GM12878 (cell line): Measurements from ENCODE around the gene THRA. TPM values are rescaled to one million over a fixed set of nuclear protein-coding genes. Genes with fewer than 3 reads are reported as not detected.

Source experiments
- ATAC-seq: fragments of 200-7000 bp; cut with Tn5 transposase; 3 replicates; pipeline ENCODE4 v1.9.1; 2020; ENCODE audit warnings: mild to moderate bottlenecking, moderate library complexity
- BruUV-seq: library from RNA; stranded (reverse); fragments of 400-500 nt; replicated peaks from 2 replicates; lab custom pipeline; 2021; lab: Mats Ljungman, UMichigan
- CTCF ChIA-PET: fragments of 300-600 bp; sonication (Branson Sonifier 250); formaldehyde crosslinking; extraction: SDS; loops from one replicate; lab custom pipeline; 2021; ENCODE audit warnings: inconsistent platforms; lab: Yijun Ruan, JAX
- POLR2A ChIA-PET: fragments of 350-600 bp; formaldehyde crosslinking; extraction: SDS; loops from one replicate; lab custom pipeline; 2021; ENCODE audit warnings: inconsistent platforms; lab: Charles Lee
- RAD21 ChIA-PET: fragments of 300-600 bp; sonication (Branson Sonifier 250); formaldehyde crosslinking; loops from one replicate; lab custom pipeline; 2023; ENCODE audit warnings: antibody characterized with exemption; ENCODE audit not compliant: unreplicated experiment; lab: Charles Lee
- SMC1A ChIA-PET: fragments of 300-600 bp; sonication (Branson Sonifier 250); formaldehyde crosslinking; loops from one replicate; lab custom pipeline; 2023; ENCODE audit not compliant: unreplicated experiment, uncharacterized antibody; lab: Charles Lee
- DNase-seq: peaks from one replicate; pipeline ENCODE4 v3.0.0-alpha.2; 2011; ENCODE audit warnings: low read depth, low spot score
- FAIRE-seq: peaks from 3 replicates; lab custom pipeline; 2011; peaks lifted over from hg19 to GRCh38; lab: Jason Lieb, UNC
- H2AFZ ChIP-seq: 2 replicates; pipeline ENCODE4 v1.6.0; 2011; ENCODE audit warnings: low read depth, low read length, control low read depth; ENCODE audit not compliant: control insufficient read depth
- H3K27ac ChIP-seq: 2 replicates; pipeline ENCODE4 v1.5.1; 2011; ENCODE audit warnings: control low read depth; ENCODE audit not compliant: control insufficient read depth, insufficient read depth
- H3K27me3 ChIP-seq, 2 experiments: replicated peaks in 1 of 2; 2 replicates each; pipeline versions ENCODE4 v1.6.0 to v1.6.1; 2011; ENCODE audit warnings: low read length in 1 of 2; ENCODE audit not compliant: control insufficient read depth in 2 of 2, insufficient read depth in 2 of 2
- H3K36me3 ChIP-seq, 2 experiments: 2 replicates each; pipeline ENCODE4 v1.5.1; 2011; ENCODE audit warnings: low read length in 1 of 2; ENCODE audit not compliant: control insufficient read depth in 2 of 2, insufficient read depth in 2 of 2
- H3K4me1 ChIP-seq: 2 replicates; pipeline ENCODE4 v1.6.1; 2011; ENCODE audit warnings: mild to moderate bottlenecking, low read length, moderate library complexity, mixed read lengths; ENCODE audit not compliant: control insufficient read depth, insufficient read depth
- H3K4me2 ChIP-seq: 2 replicates; pipeline ENCODE4 v1.6.0; 2011; ENCODE audit warnings: control low read depth; ENCODE audit not compliant: control insufficient read depth, insufficient read depth
- H3K4me3 ChIP-seq: fragments of 200-600 bp; sonication (generic); 2 replicates; pipeline ENCODE4 v1.5.1; 2016
- H3K79me2 ChIP-seq: 2 replicates; pipeline ENCODE4 v1.6.0; 2011; ENCODE audit warnings: low read length; ENCODE audit not compliant: control insufficient read depth, insufficient read depth
- H3K9ac ChIP-seq: 2 replicates; pipeline ENCODE4 v1.8.0; 2011; ENCODE audit warnings: low read length, control low read depth, mixed read lengths; ENCODE audit not compliant: control insufficient read depth, insufficient read depth
- H3K9me3 ChIP-seq: replicated peaks from 3 replicates; pipeline ENCODE4 v1.5.1; 2011; ENCODE audit warnings: mild to moderate bottlenecking, low read length; ENCODE audit not compliant: control insufficient read depth, insufficient read depth
- H4K20me1 ChIP-seq: 2 replicates; pipeline ENCODE4 v1.6.0; 2011; ENCODE audit not compliant: control insufficient read depth, insufficient read depth
- CHD1 ChIP-seq: IDR thresholded peaks from 2 replicates; pipeline ENCODE4 v1.6.1; 2012; ENCODE audit warnings: low read depth, low read length, improper control_type of control experiment
- HDGF ChIP-seq: fragments of 450-650 bp; IDR thresholded peaks from 2 replicates; pipeline ENCODE4 v1.6.1; 2016; ENCODE audit warnings: antibody characterized with exemption
- NFYB ChIP-seq: IDR thresholded peaks from 2 replicates; pipeline ENCODE4 v1.6.1; 2011; ENCODE audit warnings: low read depth, mild to moderate bottlenecking, low read length, improper control_type of control experiment, moderate library complexity; ENCODE audit not compliant: insufficient read depth
- WGBS: methylation state at CpG from one replicate; pipeline ENCODE4 v1.1.6; 2016; ENCODE audit warnings: low lambda C conversion rate; ENCODE audit not compliant: insufficient replicate concordance, insufficient coverage; ENCODE audit errors: missing lambda C conversion rate; 5-methylcytosine and 5-hydroxymethylcytosine counted together
- in situ Hi-C: fragments of 300-500 bp; cut with MboI; formaldehyde crosslinking; loops from 9 replicates; pipeline ENCODE4 v1.14.3; 2018; ENCODE audit warnings: mixed read lengths
- intact Hi-C: fragments of 100-400 bp; cut with micrococcal nuclease; formaldehyde crosslinking; loops from one replicate; pipeline ENCODE4 v1.14.2; 2022; ENCODE audit not compliant: unreplicated experiment
- polyA plus RNA-seq, 11 experiments: library from polyadenylated mRNA; depleted of rRNA in 4 of 11; unstranded in 6 of 11; stranded (reverse) in 5 of 11; fragments of >200 nt; fragmentation: Nextera tagmentation in 4 of 11; fragmentation: Illumina TruSeq in 1 of 11; extraction: Ambion mirVana in 4 of 11; extraction: Trizol in 1 of 11; gene quantifications; 1 replicate in 1 of 11; 2 replicates in 10 of 11; pipeline versions ENCODE4 v1.2.1 to v1.2.3, GENCODE V29; 2011 to 2016; ENCODE audit warnings: inconsistent platforms in 2 of 11, missing spikeins in 2 of 11, low read depth in 1 of 11
- total RNA-seq, 4 experiments: library from RNA; depleted of rRNA in 3 of 4; stranded (reverse); fragments of >200 nt in 3 of 4; fragmentation: Illumina TruSeq in 1 of 4; extraction: Trizol in 1 of 4; gene quantifications; 2 replicates each; pipeline versions ENCODE4 v1.2.1 to v1.2.3, GENCODE V29; 2013 to 2021

Gene THRA
- total and polyA plus RNA-seq, 10 of the 15 experiments (the other 5 are each of a cell fraction or from before 2014, with no cell fraction given): 0.03 to 2.0 (median 0.64) TPM

GRCh38 chr17:40025991-40026815, 36.6 kb upstream of the THRA start:
- H4K20me1 ChIP-seq: no peaks in the 10 kb centered on the region
- H3K4me3 ChIP-seq: no peak overlapping the region
- H2AFZ ChIP-seq: no peak overlapping the region
- peaks cover 12 to 17% of the 10 kb centered on the region in 2 experiments; a peak in 3 of 4 replicates for H3K36me3 ChIP-seq
- no peak overlapping the region for H3K4me2 ChIP-seq
- TF ChIP-seq NFYB (no peak), HDGF (no peak), CHD1 (no peak)
- H3K27ac ChIP-seq: no peak overlapping the region
- FAIRE-seq (no peak), ATAC-seq (no peak), DNase-seq (no peak)
- 90% methylated on average over 22 of the region's 22 CpGs for WGBS
- H3K9me3 ChIP-seq: no peaks in the 10 kb centered on the region
- H3K27me3 ChIP-seq: no peaks in the 10 kb centered on the region
- no peak overlapping the region for H3K9ac ChIP-seq
- SMC1A ChIA-PET: interaction anchor here (1.0 to 2.3 kb wide), 5 partner anchors 12 to 150 kb away, joined by 3 to 8 read pairs (median 3); partner anchors contain the start of gene CSF3
- H3K79me2 ChIP-seq: no peaks in the 10 kb centered on the region
- no TSS peak for BruUV-seq
- in situ Hi-C loops (no loop called here), intact Hi-C loops (loop anchor here (5.0 kb wide), 1 partner anchor 404 kb away; no protein-coding TSS in a partner anchor)
- H3K4me1 ChIP-seq: no peaks in the 10 kb centered on the region
- RAD21 ChIA-PET: interaction anchor here (2.0 to 2.1 kb wide), 2 partner anchors 85 to 405 kb away, joined by 9 to 12 read pairs; no protein-coding TSS in a partner anchor
- POLR2A ChIA-PET: no interaction called here
- CTCF ChIA-PET: interaction anchor here (0.6 to 3.1 kb wide), 23 partner anchors 9 to 674 kb away, joined by 3 to 31 read pairs (median 6); partner anchors contain the start of genes CSF3 and MED24
